NCI-H524 treated with DMSO at 0.1 percent for 48 hours (cell line): ENCODE data around the gene UGT3A1.
A peak's percentile ranks its signal among the peaks of the same experiment; 100 is the strongest.
"Not testable (repeated sequence)": the region's sequence is repeated elsewhere in the genome, so short reads cannot be mapped to it uniquely, and the experiment has no call there.

ENCODE experiments used
- DNase-seq: peaks from one replicate; lab custom pipeline; 2025; lab: John Stamatoyannopoulos, UW

Gene UGT3A1, protein sequence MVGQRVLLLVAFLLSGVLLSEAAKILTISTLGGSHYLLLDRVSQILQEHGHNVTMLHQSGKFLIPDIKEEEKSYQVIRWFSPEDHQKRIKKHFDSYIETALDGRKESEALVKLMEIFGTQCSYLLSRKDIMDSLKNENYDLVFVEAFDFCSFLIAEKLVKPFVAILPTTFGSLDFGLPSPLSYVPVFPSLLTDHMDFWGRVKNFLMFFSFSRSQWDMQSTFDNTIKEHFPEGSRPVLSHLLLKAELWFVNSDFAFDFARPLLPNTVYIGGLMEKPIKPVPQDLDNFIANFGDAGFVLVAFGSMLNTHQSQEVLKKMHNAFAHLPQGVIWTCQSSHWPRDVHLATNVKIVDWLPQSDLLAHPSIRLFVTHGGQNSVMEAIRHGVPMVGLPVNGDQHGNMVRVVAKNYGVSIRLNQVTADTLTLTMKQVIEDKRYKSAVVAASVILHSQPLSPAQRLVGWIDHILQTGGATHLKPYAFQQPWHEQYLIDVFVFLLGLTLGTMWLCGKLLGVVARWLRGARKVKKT

DNA sequence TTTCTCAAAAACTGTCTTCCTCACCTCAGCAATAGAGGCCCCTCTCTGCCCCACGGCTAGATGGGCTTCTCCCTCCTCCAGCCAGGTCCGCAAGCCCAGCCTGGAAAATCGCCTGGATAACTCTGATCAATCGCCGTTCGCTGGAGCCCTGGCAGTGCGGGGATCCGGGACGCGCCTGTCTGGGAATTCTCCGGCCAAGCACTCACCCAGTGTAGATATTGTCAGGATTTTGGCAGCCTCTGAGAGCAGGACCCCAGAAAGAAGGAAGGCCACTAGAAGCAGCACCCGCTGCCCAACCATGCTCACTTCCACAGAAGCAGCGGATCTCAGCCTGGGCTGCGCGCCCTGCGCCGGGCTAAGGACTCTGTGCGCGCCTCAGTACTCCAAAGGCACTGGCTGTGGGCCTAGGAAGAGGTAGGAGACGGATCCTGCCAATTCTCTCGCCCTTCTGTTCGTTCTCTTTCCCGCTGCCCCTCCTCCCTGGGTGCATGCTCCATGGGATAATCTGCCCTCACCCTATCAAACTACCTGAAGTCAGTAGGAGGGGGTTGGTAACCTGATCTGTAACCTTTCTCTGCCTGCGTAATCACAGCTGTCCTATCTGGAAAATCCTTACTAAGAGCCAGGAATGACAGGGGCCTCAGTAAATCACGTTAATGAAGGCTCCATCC, at the start of gene UGT3A1:
Gene UGT3A1, minus strand, starts transcription at position 450 of the 671 bp plus-strand sequence. Its CDS starts 150 bp downstream, at position 300.
- peak; percentile 100 for DNase-seq

- no peak for DNase-seq
Observed at GRCh38 chr5:36035696-36036095, 44.5 kb upstream of the UGT3A1 start.

- DNase-seq: not testable (repeated sequence)
Observed at GRCh38 chr5:36034536-36035134, 43.4 kb upstream of the UGT3A1 start.

- no peak for DNase-seq
Observed at GRCh38 chr5:36033486-36033885, 42.3 kb upstream of the UGT3A1 start.

DNA sequence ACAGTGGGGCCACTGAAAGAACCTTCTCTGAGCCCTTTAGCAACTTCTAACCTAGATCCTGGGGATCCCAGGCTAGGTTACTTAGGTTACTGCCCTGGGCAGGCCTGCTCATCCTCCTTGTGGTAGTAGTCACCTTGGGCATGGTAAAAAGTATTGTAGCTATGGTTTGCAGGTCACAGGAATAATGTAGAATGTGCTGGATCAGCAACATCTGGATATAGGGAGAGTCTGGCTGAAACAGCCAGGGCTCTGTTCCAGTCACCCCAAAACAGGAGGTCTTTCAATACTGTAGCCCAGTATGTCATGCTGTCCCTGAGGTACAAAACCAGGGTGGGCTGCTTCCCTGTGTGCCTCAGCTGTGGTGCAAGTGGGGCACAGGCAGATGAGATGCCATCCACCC, 41.9 kb upstream of the UGT3A1 start:
- no peak for DNase-seq

DNA sequence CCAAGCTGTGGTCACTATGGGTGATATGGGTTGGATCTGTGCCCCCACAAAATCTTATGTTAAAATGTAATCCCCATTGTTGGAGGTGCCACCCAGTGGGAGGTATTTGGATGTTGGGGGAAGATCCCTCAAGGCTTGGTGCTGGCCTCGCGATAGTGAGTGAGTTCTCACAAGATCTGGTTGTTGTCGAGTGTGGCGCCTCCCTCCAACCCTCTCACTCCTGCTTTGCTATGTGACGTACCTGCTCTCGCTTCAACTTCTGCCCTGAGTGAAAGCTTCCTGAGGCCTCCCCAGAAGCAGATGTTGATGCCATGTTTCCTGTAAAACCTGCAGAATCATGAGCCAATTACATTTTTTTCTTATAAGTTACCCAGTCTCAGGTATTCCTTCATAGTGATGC, 40.0 kb upstream of the UGT3A1 start:
- no peak for DNase-seq

- DNase-seq: no peak
Observed at GRCh38 chr5:36029914-36030313, 38.7 kb upstream of the UGT3A1 start.

DNA sequence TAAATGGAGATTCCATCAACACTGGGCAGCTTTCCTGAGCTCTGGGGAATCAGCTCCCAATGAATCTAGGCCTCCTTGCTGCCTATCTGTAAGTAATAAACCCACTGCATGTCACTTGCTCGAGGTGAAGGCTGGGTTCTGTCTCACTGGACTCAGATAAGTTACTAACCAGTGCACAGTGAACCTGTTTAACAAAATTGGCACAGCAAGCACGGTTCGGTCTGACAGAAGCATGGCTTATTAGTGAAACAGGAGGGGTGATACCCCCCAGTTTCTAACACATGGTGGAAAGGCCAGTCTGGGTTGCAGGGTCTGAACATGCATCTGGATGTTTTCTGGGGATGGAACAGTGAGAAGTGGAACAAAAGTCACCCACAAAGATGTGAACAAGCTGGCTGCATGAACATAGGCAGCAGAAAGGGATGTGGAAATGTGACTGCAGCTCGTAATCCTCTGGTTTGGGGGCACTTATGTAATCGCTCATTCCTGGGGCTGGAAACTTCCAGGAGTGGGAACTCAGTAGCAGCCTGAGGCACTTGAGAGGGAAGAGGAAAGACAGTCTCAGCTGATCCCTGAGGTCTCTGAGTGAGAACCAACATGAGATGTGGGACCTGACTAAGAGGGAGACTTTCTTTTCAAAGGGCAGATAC, 37.8 kb upstream of the UGT3A1 start:
- DNase-seq: no peak

GRCh38 chr5:36027711-36028110, 36.5 kb upstream of the UGT3A1 start:
- no peak for DNase-seq

DNA sequence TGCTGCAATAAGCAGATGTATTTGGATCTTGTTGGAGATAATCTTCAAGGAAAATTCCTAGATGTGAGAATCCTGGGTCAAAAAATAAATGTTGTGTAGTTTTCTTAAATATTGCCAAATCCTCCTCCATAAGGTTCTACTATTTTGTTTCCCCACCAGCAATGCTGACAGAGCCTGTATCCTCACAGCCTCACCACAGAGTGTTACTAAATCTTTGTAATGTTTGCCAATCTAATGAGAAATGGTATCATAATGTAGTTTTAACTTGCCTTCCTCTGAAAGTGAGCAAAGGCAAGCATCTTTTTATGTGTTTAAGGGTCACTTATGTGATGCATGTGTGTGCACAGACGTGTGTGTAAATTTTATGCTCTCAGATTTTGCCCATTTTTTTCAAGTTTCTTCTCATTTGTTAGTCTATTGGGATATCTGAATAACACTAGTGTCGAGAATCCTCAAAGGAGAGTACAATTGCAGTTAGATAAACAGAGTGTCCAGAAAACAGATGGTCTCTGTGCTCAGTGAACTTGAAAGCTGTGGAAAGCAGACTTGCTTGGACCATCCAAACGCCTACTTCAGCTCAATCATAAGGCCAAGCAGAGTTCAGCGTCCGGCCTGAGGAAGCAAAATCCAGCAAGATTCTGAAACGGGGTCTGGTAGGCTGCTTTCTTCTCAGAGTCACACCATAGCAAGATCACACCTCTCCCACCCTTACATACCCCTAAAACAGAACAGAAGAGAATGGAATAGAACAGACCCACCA, 35.7 kb upstream of the UGT3A1 start:
- no peak for DNase-seq

- DNase-seq: not testable (repeated sequence)
Observed at GRCh38 chr5:36022246-36022645, 31.1 kb upstream of the UGT3A1 start.

- not testable (repeated sequence) for DNase-seq
Observed at GRCh38 chr5:36019584-36019983, 28.4 kb upstream of the UGT3A1 start.

- no peak for DNase-seq
Observed at GRCh38 chr5:36017622-36018021, 26.4 kb upstream of the UGT3A1 start.

- no peak for DNase-seq
Observed at GRCh38 chr5:36017004-36017403, 25.8 kb upstream of the UGT3A1 start.

- no peak for DNase-seq
Observed at GRCh38 chr5:36013182-36013581, 22.0 kb upstream of the UGT3A1 start.

GRCh38 chr5:36009698-36010097, 18.5 kb upstream of the UGT3A1 start:
- DNase-seq: no peak

GRCh38 chr5:36007366-36007765, 16.2 kb upstream of the UGT3A1 start:
- DNase-seq: no peak

DNA sequence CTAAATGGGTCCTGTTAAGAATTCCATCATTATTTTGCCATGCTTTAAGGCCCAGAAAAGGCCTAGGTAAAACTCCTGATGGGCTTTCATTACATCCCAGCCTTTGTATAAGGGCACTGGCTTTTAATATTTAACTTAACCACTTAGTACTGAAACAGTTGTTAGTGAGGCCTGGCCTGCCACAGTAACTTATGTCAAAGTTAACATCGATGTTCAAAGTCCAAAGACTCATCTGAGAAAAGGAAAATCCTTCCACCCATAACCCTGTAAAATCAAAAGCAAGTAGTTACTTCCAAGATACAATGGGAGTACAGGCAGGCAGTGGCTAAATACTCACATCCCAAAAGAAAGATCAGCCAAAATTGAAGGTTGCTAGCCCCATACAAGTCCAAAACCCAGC, 15.0 kb upstream of the UGT3A1 start:
- no peak for DNase-seq

- DNase-seq: no peak
Observed at GRCh38 chr5:36001032-36001431, 9.8 kb upstream of the UGT3A1 start.

DNA sequence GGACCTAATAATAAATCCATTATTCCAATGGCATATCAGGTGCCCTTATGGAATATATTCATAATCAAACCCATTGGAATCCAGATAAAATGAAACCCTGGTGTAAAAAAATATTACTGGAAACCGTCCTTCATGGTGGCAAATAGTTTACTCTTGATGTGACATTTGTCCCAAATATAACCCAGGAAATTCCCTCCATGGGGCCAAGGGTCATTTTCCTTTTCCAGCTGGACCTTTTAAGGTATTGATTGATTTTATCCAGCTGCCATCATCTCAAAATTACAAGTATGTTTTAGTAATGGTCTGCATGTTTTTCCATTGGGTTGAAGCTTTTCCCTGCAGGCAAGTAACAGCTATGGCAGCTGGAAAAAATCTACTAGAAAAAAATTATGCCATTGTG, 8.4 kb upstream of the UGT3A1 start:
- DNase-seq: no peak

DNA sequence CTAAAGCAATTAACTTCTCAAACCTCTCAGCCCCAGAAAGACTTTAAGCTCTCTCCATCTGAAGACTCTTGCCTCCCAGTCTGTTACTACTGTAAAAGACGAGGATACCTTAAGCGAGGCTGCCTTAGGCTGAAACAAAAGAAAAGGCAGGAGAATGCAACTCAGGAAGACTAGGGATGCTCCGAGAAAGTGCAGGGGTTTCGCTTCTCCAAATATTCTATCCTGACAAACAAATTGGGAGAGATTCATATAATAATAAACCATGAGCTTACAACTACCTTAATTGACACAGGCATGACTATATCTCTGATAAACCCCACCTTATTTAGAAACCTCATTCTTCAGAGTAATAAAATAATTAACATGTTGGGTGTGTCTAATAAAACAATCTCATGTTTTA, 4.9 kb upstream of the UGT3A1 start:
- DNase-seq: no peak

- DNase-seq: no peak
Observed at GRCh38 chr5:35990520-35990919, 670 bp downstream of the UGT3A1 start.
